ENCODE measurements around the gene YPEL3.

YPEL3 gene

GRCh38 chr16:30068333-30068732 lies 27.7 kb downstream of the YPEL3 start:
- no peak for ATAC-seq

- no peak for ATAC-seq
Observed at GRCh38 chr16:30067584-30067916, 28.5 kb downstream of the YPEL3 start.

- ATAC-seq = no peak
Observed at GRCh38 chr16:30066761-30067583, 29.0 kb downstream of the YPEL3 start.

- ATAC-seq = no peak
Observed at GRCh38 chr16:30065943-30066760, 29.9 kb downstream of the YPEL3 start.

- ATAC-seq = peak; percentile 86 to 87
Observed at GRCh38 chr16:30065102-30065942, 30.7 kb downstream of the YPEL3 start, which contains the start of gene ALDOA. Gene ALDOA (plus strand): TSS chr16:30065760. CDS start chr16:30066898, 1,138 bp downstream.

- no peak for ATAC-seq
Observed at GRCh38 chr16:30064729-30065101, 31.3 kb downstream of the YPEL3 start.

- peak; percentile 23 to 29 for ATAC-seq
Observed at GRCh38 chr16:30063893-30064728, 31.9 kb downstream of the YPEL3 start.

GRCh38 chr16:30063278-30063892 lies 32.6 kb downstream of the YPEL3 start:
- ATAC-seq = no peak

- no peak for ATAC-seq
Observed at GRCh38 chr16:30060836-30061554, 35.0 kb downstream of the YPEL3 start.

GRCh38 chr16:30060346-30060745 lies 35.7 kb downstream of the YPEL3 start:
- ATAC-seq = no peak

GRCh38 chr16:30054959-30055553 lies 41.0 kb downstream of the YPEL3 start:
- peak; percentile 68 to 72 for ATAC-seq

- ATAC-seq = no peak
Observed at GRCh38 chr16:30054451-30054850, 41.6 kb downstream of the YPEL3 start.

- no peak for ATAC-seq
Observed at GRCh38 chr16:30053376-30054015, 42.5 kb downstream of the YPEL3 start.

GRCh38 chr16:30052671-30053372 lies 43.2 kb downstream of the YPEL3 start:
- peak; percentile 81 to 82 for ATAC-seq

- no peak for ATAC-seq
Observed at GRCh38 chr16:30051518-30051917, 44.5 kb downstream of the YPEL3 start.

GRCh38 chr16:30049871-30050270 lies 46.1 kb downstream of the YPEL3 start:
- no peak for ATAC-seq

- ATAC-seq = no peak
Observed at GRCh38 chr16:30046588-30046987, 49.4 kb downstream of the YPEL3 start.

- no peak for ATAC-seq
Observed at GRCh38 chr16:30046178-30046577, 49.8 kb downstream of the YPEL3 start.

Data from activated CD4-positive, CD25-positive, alpha-beta regulatory T cell treated with anti-CD3 and anti-CD28 coated beads, Interleukin-2, amount 50 U/mL, for 24 hours (primary cell).